NAMALWA (cell line): ENCODE measurements around the gene NINL.
"Not testable (repeated sequence)": the region's sequence is repeated elsewhere in the genome, so short reads cannot be mapped to it uniquely, and the experiment has no call there.

Experiments
- DNase-seq: peaks from one replicate; pipeline ENCODE4 v3.0.0-alpha.2; 2015; ENCODE audit warnings: low spot score

Gene NINL

DNA sequence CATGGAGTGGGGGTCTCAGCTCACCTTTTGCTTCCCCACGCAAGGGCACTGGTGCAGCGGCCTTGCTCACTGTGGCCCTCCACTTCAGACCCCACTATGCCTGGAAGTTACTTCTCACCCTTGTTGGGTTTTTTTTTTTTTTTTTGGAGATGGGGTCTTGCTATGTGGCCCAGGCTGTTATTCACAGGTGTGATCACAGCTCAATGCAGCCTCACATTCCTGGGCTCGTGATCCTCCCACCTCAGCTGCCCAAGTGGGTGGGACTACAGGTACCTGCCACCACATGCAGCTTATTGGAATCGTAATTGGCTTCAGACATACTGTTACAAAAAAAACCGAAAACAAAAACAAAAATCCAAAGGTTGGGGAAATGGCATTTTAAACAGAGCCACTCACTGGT is 32.4 kb downstream of the NINL start:
- no peak for DNase-seq

- DNase-seq: no peak
Observed at GRCh38 chr20:25551413-25552215, 33.7 kb downstream of the NINL start.

- DNase-seq: not testable (repeated sequence)
Observed at GRCh38 chr20:25550645-25551337, 34.5 kb downstream of the NINL start.

DNA sequence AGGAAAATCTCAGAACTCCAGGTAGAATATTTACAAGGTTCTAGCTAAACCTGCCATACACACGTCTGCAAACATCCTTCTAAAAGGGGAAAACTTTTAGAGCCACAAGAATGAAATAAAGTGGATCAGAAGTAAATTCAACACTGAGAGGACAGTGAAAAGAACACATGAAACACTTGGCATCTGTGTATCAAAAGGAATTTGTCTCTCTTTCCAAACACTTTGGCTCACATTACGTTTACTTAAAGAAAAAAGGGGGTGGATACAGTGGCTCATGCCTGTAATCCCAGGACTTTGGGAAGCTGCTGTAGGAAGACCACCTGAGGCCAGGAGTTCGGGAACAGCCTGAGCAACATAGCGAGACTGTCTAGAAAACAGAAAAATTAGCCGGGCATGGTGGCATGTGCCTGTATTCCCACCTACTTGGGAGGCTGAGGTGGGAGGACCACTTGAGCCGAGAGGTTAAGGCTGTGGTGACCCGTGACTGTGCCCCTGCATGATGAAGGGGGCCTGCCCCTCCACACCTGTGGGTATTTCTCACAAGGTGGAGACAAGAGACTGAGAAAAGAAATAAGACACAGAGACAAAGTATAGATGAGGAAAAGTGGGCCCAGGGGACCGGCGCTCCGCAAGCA is 35.4 kb downstream of the NINL start:
- DNase-seq: no peak

DNA sequence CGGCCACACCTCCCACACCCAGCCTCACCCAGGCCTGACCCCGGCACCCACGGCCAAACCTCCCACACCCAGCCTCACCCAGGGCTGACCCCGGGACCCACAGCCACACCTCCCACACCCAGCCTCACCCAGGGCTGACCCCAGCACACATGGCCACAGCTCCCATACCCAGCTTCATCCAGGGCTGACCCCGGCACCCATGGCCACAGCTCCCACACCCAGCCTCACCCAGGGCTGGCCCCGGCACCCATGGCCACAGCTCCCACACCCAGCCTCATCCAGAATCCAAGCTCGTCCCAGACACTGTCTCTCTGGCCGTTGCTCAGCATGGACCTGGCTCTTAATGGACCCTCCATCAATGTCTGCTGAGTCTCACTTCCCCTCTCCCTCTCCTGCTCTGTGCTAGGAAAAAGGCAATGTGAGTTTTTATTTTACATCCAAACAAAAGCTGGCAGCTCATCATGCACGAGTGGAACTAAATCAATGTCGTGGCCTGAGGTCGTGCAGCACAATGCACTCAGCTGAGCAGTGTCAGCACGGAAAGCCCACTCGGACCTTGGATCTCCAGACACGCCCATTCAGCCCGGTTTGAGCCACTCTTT is 36.1 kb downstream of the NINL start:
- no peak for DNase-seq

DNA sequence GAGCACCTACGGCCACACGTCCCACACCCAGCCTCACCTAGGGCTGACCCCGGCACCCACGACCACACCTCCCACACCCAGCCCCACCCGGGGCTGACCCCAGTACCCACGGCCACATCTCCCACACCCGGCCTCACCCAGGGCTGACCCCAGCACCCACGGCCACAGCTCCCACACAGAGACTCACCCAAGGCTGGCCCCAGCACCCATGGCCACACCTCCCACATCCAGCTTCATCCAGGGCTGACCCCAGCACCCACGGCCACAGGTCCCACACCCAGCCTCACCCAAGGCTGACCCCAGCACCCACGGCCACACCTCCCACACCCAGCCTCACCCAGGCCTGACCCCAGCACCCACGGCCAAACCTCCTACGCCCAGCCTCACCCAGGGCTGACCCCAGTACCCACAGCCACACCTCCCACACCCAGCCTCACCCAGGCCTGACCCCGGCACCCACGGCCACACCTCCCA is 36.7 kb downstream of the NINL start:
- no peak for DNase-seq

DNA sequence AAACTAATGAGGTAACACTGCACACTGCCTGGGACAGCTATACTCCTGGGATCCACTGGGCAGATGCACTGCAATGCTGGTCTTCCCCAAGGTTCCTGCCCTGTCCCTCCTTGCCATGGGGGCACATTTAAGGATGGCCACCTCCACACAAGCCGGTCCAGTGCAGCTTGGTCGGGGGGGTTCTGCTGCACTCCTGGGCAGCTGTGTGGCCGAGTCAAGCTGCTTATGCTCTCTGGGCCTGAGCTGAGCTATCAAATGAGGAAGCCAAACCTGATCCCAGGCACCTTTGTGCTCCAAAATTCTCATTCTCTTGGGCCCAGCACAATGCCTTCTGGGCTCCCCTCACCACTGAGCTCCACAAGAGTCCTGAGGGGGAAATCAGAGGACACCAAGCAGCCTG is 37.3 kb downstream of the NINL start:
- DNase-seq: no peak

- DNase-seq: no peak
Observed at GRCh38 chr20:25547063-25547462, 38.3 kb downstream of the NINL start.

DNA sequence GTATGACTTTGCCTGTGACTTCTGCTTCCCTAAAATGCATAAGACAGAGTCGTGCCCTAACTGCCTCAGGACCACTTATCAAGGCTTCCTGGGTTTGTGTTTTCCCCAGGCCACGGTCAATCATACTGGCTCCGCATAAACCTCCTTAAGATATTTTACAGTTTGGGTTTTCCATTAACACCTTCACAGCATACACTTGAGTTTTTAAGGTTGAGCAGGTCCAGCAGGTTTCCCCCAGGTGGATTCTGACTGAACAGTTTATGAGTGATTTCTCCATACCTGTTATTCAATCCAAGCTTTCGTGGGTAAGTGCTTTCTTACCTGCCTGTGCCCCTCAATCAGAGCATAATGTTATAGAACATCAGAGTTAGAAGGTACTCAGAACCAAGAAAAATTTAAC is 39.3 kb downstream of the NINL start:
- no peak for DNase-seq

GRCh38 chr20:25545171-25545570 is 40.2 kb downstream of the NINL start:
- DNase-seq: no peak

GRCh38 chr20:25544734-25545133 is 40.6 kb downstream of the NINL start:
- no peak for DNase-seq

- no peak for DNase-seq
Observed at GRCh38 chr20:25544311-25544710, 41.0 kb downstream of the NINL start.

DNA sequence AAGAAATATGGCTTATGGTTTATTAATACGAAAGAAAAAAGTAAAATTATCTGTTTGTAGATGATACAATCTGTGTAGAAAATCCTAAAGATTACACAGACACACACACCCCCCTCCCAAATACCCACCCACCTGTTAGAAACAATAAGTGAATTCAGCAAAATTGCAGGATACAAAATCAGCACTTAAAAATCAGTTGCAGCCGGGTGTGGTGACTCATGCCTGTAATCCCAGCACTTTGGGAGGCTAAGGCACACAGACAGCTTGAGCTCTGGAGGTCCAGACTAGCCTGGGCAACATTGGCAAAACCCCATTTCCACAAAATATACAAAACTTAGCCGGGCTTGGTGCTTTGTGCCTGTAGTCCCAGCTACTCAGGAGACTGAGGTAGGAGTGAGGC is 42.3 kb downstream of the NINL start:
- no peak for DNase-seq

DNA sequence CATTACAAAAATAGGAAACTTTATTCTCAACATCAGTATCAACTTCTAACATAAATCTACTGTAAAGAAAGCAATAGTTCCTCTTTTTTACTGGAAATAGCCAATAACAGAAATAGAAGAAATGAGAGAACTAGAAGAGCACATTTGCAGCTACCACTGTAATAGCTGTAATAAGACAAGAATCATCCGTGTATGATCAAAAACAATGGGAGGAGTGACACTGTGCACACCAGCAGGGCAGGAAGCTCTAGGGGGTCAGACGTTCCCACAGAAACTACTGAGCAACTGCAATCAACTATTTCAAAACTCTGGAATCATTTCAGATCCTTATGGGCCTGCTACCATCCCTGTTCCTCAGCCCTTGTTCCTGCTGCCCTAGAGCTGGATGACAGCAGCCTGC is 43.7 kb downstream of the NINL start:
- no peak for DNase-seq

GRCh38 chr20:25539742-25540672 is 45.3 kb downstream of the NINL start:
- peak; percentile 64 for DNase-seq

DNA sequence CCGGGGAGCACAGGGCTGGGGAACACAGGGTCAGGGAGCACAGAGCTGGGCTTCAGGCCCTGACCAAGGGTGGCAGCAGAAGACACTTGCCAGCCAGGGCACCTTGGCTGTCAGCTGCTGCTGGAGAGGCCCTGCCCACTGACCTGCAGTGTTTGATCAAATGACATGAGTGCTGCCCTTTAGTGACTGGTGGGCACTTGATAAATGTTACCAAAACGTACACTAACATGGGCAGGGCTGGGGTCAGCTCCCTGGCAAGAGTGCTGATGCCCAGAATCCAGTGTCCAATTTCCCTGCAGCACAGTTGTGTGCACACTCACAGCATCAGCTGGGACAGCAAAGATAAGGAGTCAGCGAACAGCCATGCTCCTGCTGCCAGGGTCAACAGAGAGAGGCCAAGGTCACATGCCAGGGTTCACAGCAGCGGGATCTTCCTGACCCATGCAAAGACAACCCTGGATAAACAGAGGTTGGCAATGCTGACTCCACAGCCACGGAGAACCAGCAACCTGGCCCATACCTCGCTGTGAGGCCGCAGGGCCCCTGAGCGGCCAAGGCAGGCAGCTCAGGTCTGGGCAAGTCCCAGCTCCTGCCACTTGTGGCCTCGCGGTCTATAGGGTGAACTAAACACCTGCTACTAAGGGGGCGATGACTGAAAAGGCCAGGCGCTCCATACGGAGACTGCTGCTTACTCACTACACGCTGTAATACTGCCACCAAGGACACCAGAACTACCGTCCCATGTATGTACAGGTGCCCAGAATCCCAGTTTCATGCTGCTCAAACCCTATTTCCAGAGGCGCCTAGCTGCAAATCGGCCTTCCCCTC is 46.3 kb downstream of the NINL start:
- DNase-seq: peak; percentile 38

GRCh38 chr20:25537890-25538289 is 47.4 kb downstream of the NINL start:
- DNase-seq: no peak

GRCh38 chr20:25535762-25536161 is 49.6 kb downstream of the NINL start:
- DNase-seq: no peak

GRCh38 chr20:25534845-25535244 is 50.5 kb downstream of the NINL start:
- no peak for DNase-seq

- DNase-seq: no peak
Observed at GRCh38 chr20:25533920-25534700, 51.2 kb downstream of the NINL start.
